ENCODE results near the gene SLC25A27. TPM values are rescaled to one million over a fixed set of nuclear protein-coding genes. Genes with fewer than 3 reads are reported as not detected.

The SLC25A27 gene
- total and polyA plus RNA-seq, 4 donors, result 2.5 to 24.2 (median 4.9) TPM

GRCh38 chr6:46689657-46690056 is 36.9 kb downstream of the SLC25A27 start:
- no peak overlapping the region for H3K27ac ChIP-seq (ENCODE audit: low read depth in 1 of 2, low read length in 2 of 2)
- H3K27me3 ChIP-seq (ENCODE audit: control insufficient read depth in 4 of 4, insufficient read depth in 4 of 4, low read length in 3 of 4), result no peaks in the 10 kb centered on the region
- peaks cover 0 to 4% (median 0%) of the 10 kb centered on the region in 4 donors for H3K9me3 ChIP-seq (ENCODE audit: control insufficient read depth in 4 of 4, low read length in 3 of 4)
- H3K36me3 ChIP-seq (ENCODE audit: control insufficient read depth in 4 of 4, insufficient read depth in 3 of 4, low read depth in 1 of 4, low read length in 3 of 4), result no peaks in the 10 kb centered on the region
- H3K9ac ChIP-seq (ENCODE audit: low read depth in 1 of 2, low read length in 2 of 2), result no peak overlapping the region
- TF ChIP-seq GABPA (IDR thresholded peaks at IDR 0.05 in 1 of 2, conservative IDR thresholded peaks at IDR 0.05 in 1 of 2), result no peak
- TF ChIP-seq EGR1 (IDR thresholded peaks at IDR 0.05; ENCODE audit: low read depth in 2 of 2), result no peak
- no peak for TF ChIP-seq NR2F2 (IDR thresholded peaks at IDR 0.05)
- TF ChIP-seq HNF4G (IDR thresholded peaks at IDR 0.05), result no peak
- TF ChIP-seq FOXA1 (IDR thresholded peaks at IDR 0.05), result no peak
- no peak for TF ChIP-seq FOXA2 (IDR thresholded peaks at IDR 0.05)
- TF ChIP-seq REST (IDR thresholded peaks at IDR 0.05), result no peak
- TF ChIP-seq, protein P1, sequence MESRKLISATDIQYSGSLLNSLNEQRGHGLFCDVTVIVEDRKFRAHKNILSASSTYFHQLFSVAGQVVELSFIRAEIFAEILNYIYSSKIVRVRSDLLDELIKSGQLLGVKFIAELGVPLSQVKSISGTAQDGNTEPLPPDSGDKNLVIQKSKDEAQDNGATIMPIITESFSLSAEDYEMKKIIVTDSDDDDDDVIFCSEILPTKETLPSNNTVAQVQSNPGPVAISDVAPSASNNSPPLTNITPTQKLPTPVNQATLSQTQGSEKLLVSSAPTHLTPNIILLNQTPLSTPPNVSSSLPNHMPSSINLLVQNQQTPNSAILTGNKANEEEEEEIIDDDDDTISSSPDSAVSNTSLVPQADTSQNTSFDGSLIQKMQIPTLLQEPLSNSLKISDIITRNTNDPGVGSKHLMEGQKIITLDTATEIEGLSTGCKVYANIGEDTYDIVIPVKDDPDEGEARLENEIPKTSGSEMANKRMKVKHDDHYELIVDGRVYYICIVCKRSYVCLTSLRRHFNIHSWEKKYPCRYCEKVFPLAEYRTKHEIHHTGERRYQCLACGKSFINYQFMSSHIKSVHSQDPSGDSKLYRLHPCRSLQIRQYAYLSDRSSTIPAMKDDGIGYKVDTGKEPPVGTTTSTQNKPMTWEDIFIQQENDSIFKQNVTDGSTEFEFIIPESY (IDR thresholded peaks at IDR 0.05), result no peak
- TF ChIP-seq, protein P2, sequence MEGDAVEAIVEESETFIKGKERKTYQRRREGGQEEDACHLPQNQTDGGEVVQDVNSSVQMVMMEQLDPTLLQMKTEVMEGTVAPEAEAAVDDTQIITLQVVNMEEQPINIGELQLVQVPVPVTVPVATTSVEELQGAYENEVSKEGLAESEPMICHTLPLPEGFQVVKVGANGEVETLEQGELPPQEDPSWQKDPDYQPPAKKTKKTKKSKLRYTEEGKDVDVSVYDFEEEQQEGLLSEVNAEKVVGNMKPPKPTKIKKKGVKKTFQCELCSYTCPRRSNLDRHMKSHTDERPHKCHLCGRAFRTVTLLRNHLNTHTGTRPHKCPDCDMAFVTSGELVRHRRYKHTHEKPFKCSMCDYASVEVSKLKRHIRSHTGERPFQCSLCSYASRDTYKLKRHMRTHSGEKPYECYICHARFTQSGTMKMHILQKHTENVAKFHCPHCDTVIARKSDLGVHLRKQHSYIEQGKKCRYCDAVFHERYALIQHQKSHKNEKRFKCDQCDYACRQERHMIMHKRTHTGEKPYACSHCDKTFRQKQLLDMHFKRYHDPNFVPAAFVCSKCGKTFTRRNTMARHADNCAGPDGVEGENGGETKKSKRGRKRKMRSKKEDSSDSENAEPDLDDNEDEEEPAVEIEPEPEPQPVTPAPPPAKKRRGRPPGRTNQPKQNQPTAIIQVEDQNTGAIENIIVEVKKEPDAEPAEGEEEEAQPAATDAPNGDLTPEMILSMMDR (IDR thresholded peaks at IDR 0.05; ENCODE audit: low read depth, low read length, missing input control), result no peak
- TF ChIP-seq RAD21 (IDR thresholded peaks at IDR 0.05), result no peak
- TF ChIP-seq, protein P3, sequence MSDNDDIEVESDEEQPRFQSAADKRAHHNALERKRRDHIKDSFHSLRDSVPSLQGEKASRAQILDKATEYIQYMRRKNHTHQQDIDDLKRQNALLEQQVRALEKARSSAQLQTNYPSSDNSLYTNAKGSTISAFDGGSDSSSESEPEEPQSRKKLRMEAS (IDR thresholded peaks at IDR 0.05), result no peak
- TF ChIP-seq, protein P4, sequence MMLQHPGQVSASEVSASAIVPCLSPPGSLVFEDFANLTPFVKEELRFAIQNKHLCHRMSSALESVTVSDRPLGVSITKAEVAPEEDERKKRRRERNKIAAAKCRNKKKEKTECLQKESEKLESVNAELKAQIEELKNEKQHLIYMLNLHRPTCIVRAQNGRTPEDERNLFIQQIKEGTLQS (IDR thresholded peaks at IDR 0.05), result no peak
- no peak for TF ChIP-seq TAF1 (conservative IDR thresholded peaks at IDR 0.05)
- TF ChIP-seq YY1 (IDR thresholded peaks at IDR 0.05), result no peak
- no peak for TF ChIP-seq JUND (IDR thresholded peaks at IDR 0.05)
- no peak for TF ChIP-seq RXRA (IDR thresholded peaks at IDR 0.05)
- no peak for TF ChIP-seq HNF4A (conservative IDR thresholded peaks at IDR 0.05)
- TF ChIP-seq SP1 (IDR thresholded peaks at IDR 0.05), result no peak
- H3K4me3 ChIP-seq (ENCODE audit: low read depth in 1 of 3, low read length in 3 of 3), result no peak overlapping the region
- no peak for DNase-seq (ENCODE audit: low spot score)
- 96% methylated on average over 3 of the region's 3 CpGs for WGBS
- peaks cover 0 to 6% (median 0%) of the 10 kb centered on the region in 4 donors for H3K4me1 ChIP-seq (ENCODE audit: control insufficient read depth in 4 of 4, insufficient read depth in 4 of 4, low read length in 3 of 4)
